ENCODE results near the gene GLCE.

Gene GLCE

GRCh38 chr15:69320977-69321554 is 160.6 kb downstream of the GLCE start:
- no peak for DNase-seq (ENCODE audit: low read depth)
